Stimulated activated CD4-positive, alpha-beta T cell treated with anti-CD3 and anti-CD28 coated beads, Interleukin-12 subunit alpha, Interleukin-12 subunit beta, amount 100 ng/mL, for 24 hours (primary cell): ENCODE data around the gene TTC3.

Experiments
- DNase-seq, 2 experiments: peaks; one replicate each; pipeline ENCODE4 v3.0.0-alpha.2; 2020; ENCODE audit warnings: low read depth in 2 of 2

Gene TTC3

DNA sequence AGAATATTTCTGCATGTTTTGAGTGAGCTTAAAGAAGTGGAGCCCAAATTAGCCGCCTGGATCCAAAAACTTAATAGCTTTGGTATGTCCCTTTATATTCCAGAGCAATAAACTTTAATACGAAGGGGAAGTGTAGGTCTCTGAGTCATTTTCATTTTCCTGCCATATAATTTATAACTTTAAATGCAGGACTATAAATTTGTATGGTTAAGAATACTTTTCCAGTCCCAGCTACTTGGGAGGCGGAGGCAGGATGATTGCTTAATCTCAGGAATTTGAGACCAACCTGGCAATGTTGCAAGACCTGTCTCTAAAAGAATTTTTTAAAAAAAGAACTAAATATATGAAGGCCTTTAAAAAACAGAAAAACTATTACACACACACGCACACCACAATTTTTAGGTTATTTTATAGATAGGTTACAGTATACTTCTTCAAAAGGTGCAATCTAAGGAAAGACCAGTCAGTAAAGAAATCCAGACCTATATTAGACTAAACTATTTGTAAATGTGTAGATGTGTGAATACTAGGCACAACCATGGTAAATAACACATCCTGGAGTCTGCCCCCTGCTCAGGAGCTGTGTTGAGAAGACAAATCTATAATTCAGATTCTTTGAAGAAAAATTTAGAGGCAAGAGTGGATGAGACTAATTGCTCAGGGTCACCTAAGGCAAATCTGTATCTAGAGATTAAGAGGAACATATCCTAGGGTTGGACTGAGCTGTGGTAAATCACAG, 80.3 kb downstream of the TTC3 start:
- DNase-seq: no peak

DNA sequence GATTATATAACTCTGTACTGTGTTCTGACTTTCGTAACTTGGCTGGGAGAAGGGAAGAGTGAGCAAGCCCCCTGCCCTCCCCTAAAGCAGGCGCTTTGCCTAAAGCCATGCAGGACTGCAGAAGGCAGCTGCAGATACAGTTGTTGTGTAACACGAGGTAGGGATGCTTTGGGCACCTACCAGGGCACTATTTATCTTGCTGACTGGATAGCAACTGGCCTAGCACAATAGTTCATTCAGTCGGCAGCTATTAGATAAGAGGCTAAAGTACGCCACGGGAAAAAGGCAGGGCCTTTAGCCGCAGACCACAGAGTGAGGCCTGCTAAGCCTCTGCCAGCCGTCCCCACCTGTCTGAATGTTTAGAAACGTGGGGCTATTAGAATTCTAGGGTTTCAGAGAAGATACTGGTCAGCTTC, 80.9 kb downstream of the TTC3 start:
- DNase-seq: no peak

DNA sequence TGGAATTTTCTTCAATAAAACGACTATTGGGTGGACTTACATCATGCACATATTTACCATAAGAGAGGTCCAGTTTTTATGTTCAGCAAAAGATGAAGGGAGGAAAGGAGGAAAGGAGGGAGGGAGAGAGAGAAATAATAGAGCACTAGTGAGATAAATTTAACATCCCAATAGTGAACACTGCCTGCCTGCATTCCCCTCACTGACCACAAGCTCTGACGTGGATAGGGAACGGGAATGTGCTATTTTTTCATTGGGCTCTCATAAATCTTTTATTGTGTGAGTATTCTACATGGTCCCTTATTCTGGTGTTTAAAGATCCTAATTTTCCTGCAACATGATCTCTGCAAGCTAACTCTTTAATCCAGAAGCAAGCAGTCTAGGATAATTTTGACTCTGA, 82.1 kb downstream of the TTC3 start:
- no peak for DNase-seq

DNA sequence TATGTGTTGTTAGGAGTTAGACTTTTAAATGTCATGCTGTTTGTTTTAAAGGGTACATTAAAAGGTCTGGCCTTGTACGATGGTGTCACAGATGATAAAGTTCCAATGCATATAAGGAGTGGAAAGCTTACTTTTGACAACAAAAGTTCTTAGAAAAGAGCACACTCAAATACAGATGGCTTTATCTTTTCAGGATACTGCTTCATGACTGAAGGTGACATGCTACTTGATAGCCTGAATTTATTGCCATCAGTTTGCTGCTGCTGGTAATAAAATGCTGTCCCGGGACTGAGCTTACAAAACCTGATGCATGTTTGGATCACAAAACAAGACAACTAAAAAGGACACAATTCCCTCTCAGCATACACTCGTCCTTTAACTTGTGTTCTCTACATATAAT, 84.9 kb downstream of the TTC3 start:
- DNase-seq: no peak

DNA sequence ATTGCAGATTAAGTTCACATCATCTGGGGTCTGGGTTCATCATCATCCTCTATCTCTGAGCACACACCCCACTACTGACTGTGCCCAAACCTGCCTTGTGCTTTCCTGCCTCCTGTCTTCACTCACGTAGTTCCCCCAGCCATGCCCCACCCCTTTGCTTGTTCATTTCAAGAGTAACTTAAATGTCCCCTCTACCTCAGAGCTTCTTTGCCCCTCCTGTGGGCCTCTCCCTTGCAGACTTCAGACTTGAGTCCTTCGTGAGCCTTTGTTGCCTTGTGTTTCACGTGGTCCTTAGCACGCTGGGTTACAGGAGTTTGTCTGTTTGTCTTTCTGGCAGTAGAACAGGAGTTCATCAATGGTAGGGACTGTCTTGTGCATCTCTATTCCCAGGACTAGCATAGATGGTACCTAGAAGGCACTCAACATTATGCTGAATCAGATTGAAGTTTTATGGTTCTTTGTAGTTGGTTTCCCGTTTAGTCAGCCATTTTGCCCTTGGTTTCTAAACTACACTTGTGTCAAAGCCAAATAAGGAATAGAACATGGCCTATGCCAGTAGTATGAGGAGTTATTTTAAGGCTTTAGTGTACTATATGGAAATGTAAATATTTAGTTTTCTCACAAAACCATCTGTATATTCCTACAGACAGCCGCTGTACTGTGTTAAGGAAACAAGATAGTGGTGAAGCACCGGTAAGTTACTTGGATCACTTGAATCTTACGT, 86.2 kb downstream of the TTC3 start:
- peak in 1 of 2 experiments; percentile 4 for DNase-seq

DNA sequence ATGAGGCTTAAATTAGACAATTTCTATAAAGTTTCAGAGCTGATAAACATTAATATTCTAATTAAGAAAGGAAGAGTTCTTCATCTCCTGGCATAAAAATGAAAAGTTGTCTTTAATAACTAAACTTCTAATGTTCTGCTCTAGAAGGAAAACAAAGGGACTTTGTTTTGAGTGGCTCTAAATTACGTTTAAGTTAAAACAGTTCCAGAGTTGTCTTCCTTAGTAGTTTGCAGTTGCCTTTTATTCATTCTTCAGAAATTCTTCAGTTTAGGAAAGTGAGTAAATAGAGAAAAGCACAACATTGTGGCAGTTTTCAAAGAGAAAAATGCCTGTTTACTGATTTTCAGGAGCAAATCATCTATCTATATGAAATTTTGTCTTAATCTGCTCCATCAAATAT, 86.9 kb downstream of the TTC3 start:
- no peak for DNase-seq

DNA sequence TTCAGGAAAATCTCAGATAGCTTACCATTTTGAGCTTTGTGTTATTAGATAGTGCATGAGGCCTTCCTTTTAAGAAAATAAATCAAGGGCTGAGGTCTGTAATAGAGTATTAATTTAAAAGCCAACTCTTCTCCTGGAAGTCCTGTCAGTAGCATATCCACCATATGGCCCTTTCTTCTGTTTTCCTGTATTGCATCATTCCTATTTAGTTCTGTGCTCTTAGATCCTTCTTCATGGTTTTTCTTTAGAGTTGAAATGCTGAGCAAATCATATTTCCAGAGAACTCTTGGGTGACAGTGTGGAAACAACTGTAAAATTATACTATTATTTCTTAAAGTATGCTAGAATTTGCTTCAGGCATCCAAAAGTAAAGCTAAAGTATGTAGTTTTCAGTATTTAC, 91.7 kb downstream of the TTC3 start:
- no peak for DNase-seq

DNA sequence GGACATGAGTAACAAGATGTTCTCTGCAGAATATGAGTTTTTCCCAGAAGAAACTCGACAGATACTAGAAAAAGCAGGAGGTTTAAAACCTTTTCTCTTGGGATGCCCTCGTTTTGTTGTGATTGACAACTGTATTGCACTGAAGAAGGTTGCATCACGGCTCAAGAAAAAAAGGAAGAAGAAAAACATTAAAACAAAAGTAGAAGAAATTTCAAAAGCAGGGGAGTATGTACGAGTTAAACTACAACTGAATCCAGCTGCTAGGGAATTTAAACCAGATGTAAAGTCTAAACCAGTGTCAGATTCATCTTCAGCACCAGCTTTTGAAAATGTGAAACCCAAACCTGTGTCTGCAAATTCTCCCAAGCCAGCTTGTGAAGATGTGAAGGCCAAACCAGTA, 92.5 kb downstream of the TTC3 start:
- DNase-seq: no peak

DNA sequence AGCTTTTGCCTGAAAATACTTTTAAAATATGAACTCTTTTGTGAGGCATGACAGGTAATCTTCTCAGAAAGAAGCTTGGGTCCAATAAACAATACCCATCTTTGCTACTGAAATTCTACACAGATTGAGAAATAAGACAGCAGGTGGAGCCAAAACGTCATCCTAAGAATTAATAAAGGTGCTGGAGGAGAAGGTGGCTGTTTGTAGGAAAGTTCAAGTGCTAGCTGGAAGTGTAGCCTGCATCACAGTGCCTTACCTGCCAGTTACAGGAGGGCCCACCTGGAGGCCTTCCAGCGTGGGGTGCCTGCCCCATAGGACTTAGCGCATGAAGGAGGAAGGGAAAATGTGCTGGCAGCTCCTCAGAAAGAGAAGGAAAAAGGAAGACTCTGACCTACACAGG, 93.7 kb downstream of the TTC3 start:
- DNase-seq: no peak

DNA sequence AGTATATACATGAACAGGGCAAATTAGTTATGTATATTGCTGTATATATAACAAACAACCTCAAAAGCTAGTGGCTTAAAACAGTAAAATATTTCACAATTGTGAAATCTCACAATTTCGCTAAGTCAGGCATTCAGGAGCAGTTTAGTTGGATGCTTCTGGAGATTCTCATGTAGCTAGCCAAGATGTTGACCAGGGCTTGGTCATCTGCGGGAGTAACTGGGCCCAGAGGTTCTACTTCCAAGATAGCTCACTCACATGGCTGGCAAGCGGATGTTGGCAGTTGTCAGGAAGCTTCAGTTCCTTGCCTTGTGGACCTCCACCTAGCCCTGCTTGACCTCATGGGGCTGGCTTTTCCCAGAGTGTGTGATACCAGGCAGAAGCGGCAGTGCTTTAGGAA, 95.6 kb downstream of the TTC3 start:
- DNase-seq: no peak

DNA sequence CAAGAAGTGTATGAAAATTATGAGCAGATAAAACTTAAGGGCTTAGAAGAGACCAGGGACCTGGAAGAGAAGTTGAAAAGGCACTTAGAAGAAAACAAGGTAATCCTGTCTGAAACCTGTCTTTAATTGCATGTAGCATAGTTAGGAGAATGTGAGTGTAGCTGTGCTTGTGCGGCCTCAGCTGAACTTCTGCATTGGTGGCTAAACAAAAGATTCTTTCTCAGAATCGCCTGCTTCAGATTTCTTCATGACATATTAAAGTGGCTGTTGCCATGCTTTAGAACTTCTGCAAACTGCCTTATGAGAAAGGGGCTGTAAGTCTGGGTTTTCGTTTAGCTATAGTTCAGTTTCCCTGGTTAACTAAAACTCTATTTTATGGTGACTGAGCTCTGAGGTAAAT, 99.6 kb downstream of the TTC3 start:
- no peak for DNase-seq

DNA sequence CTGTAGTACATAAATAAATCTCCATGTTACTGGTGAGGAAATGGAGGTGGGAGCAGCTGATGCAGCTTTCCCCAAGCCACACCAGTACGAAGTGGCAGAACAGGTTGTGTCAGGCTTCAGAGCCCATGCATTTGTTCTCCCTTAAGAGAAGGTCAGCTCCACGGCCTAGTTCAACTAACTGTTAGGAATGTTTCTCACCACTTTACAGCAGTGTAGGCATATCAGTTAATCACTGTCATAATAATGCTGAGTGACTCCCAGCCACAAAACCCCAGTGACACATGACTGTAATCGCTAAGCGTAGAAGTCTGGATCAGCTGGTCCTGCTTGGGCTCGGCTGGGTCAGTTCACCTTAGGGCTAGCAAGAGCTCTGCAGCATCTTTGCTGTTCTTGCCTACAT, 103.7 kb downstream of the TTC3 start:
- DNase-seq: no peak

DNA sequence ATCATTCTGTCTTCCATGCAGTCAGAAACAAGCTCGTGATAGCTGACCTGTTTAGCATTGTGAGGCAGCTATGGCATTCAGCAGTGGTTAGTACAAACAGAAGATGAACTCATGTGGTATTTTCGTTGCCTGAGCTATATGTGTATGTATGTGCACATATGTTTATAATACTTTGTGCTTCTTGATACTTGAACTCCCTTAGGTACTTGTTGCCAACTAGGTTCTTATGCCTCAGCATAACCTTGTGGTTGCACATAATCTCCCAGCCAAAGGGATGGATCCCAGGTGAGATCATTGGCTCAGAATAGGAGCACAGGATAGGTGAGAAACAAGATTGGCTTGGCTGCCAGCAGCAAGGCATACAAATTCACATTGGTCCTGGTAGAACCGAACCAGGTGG, 108.0 kb downstream of the TTC3 start:
- DNase-seq: no peak

DNA sequence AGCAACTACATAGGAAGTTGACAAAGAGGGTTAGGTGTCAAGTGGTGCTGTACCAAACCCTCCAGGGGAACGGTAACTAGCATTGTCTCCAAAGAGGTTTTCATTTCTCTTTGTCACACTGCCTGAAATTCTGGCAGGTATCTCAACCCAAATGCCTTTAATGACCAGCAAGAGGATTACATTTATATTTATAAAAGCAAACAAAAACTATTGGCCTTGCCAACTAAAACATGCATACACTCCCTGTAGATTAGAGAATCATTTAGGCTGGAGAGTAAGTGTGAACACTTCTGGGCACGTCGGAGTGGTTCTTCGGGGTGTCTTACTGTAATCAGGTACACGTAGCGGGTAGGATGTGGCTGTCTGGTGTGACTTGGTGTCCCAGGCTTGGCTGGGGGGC, 109.2 kb downstream of the TTC3 start:
- no peak for DNase-seq

DNA sequence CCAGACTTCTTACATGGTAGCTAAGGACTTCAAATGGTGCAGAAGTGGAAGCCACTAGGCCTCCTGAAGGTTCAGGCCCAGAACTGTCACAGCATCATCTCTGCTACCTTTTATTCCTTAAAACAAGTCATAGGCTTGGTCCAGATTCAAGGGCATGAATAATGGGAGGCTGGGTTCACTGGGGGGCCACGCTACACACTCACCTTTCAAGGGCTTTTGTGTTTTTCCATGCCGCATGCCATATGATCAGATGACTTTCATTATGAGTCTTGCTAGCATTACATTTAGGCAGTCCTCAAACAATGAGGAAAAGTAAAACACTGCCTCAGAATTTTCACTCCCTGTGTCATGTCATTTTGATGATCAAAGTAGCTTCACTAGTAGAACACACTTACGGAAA, 110.7 kb downstream of the TTC3 start:
- no peak for DNase-seq

DNA sequence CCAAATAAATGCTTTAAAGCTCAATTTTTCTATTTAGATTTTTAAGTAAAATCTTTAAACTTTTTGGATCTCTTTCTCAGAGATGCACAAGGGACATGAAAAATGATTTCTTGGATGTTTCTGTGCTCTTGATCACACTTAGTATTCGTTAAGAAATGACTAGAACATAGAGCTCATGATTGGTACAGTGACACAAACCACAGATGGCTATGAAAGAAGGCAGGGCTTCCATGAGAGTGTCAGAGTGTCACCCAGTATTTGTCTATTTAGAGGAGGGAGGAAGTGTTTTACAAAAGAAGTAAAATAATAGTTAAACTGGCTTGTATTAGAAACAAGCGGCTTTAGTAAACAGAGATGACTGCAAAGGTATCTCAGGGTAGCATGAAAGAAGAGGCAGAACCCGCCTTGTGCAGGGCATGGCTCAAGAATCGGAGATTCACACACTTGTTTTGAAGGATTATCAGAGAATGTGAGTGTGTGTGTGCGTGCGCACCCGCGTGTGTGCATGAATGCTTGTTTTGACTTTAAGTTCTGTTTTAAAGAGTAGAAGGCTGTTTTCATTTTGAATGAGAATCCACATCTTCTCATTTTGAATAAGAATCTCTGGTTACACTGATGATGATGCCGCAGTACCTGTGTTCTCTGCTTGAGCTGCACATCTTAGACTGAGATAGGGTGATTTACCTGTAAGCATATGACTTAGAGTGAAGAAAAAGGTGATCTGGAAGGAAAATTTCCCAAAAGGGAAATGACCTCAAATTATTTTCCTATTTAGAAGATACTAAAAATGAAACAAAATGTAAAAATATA, 111.9 kb downstream of the TTC3 start:
- DNase-seq: no peak

DNA sequence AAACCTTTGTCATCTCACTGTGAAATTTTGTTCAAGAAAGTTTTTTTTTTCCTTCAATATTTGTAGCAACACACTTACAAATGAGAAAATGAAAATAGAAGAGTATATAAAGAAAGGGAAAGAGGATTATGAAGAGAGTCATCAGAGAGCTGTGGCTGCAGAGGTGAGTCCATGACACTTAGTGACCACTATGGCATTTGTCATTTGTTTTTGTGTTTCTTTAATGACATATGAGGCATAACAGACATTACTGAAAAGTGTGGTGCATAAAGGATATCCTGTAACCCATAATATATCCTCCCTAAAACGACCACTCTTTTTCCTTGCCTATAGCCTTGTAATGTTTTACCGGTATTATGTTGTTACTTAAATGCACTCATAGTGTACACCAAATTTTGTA, 113.9 kb downstream of the TTC3 start:
- DNase-seq: no peak

DNA sequence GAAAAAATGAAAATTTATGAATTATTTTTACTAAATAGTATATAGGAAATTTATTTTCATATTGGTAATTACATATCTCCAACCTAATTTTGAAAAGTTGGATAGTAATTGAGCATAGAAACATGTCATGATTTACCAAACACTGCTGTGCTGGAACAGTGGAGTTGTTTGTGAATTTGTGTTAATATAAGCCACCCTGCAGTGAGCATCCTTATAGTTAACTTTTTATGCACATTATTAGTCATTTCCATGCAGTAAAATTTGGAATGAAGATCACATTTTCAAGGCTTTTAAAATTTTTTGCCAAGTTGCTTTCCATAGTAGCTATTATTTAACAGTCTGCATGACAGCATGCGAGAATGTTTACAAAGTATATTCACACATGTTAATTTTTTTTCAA, 115.8 kb downstream of the TTC3 start:
- no peak for DNase-seq

DNA sequence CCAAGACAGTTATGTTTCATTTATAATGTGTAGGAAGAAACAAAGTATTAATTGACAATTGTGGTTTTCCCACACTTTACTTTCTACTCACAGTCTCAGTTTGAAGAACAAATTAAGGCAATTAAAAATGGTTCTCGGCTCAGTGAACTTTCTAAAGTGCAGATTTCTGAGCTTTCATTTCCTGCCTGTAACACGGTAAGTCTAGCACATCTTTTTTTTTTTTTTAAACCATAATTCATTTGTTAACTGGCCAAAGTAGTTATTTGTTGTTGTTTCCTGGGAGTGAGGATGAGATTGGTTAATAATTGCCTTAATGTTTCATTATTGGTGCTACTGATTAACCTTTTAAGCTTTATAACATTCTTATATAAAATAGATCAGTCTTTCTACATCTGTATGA, 119.0 kb downstream of the TTC3 start:
- no peak for DNase-seq

DNA sequence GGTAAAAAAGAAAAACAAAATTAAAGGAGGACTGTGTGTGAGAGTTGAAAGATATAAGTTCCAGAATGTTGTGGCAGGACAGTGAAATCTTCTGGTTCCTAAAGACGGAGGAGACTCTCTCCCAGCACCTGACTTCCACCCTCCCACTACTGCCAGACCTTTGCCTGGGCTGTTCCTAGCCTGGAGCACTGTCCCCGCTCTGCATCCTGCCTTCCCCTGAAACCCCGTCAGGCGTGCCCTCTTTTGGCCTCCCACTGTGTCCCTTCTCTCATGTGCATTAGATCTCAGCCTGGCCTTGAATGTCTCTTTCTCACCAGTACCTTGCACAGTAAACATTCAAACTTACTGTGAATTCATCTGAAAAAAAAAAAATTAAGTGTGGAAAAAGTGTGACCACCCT, 120.0 kb downstream of the TTC3 start:
- no peak for DNase-seq

DNA sequence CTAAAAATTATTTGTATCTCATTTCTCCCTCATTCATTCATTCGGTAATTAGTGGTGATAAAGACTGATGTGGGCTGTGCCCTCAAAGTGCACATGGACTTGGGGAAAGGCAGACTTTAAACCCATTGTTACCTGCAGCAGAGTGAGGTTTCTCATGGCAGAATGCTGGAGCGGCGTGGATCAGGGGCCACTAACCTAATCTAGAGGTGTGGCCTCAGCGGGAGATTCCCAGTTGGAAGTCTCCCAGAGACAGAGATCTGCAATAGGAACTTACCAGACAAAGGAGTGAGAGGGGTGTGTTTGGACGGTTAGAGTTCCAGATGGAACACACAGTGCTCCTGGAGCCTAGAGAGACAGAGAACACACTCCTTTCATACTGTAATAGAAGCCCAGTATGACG, 120.6 kb downstream of the TTC3 start:
- no peak for DNase-seq

DNA sequence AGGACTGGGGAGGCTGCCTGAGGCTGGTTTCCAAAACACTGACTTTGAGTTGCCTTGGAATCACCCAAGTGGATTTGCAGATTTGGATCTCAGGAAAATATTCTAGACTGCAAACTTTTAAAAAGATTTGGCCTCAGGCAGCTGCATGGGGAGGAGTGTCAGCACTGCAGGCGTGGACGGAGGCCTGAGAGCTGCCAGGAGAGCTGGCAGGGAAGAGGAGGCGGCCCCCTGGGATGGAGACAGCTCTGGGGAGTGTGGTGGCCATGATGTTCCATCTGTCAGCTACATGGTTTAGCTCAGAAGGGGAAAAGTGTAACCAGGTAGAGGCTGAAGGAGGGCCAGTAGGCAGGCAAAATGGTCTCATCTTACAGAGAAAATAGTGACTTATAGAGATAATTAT, 122.0 kb downstream of the TTC3 start:
- DNase-seq: no peak

DNA sequence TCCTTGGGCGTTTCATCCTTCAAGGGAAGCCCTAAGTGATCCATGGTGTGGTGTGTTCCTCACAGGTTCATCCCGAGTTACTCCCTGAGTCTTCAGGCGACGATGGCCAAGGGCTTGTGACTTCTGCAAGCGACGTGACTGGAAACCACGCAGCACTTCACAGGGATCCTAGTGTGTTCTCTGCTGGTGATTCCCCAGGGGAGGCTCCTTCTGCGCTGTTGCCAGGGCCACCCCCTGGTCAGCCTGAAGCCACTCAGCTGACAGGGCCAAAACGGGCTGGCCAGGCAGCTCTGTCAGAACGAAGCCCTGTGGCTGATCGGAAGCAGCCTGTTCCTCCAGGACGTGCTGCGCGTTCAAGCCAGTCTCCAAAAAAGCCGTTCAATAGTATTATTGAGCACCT, 122.6 kb downstream of the TTC3 start:
- no peak for DNase-seq
